NCI-H146 (cell line): ENCODE results near the gene STMP1.
A peak's percentile ranks its signal among the peaks of the same experiment; 100 is the strongest.

Experiments used
- DNase-seq: peaks from one replicate; lab custom pipeline; 2025; lab: John Stamatoyannopoulos, UW

Gene STMP1

GRCh38 chr7:135719688-135720087 is 57.4 kb downstream of the STMP1 start:
- DNase-seq = no peak

- peak; percentile 52 for DNase-seq
Measured at GRCh38 chr7:135721198-135721820, 59.0 kb downstream of the STMP1 start.

GRCh38 chr7:135723411-135723810 is 61.1 kb downstream of the STMP1 start:
- DNase-seq = no peak
